ENCODE measurements around the gene TEX264. TPM values are rescaled to one million over a fixed set of nuclear protein-coding genes. Genes with fewer than 3 reads are reported as not detected.
A peak's percentile ranks its signal among the peaks of the same experiment; 100 is the strongest.

Gene TEX264
- polyA plus RNA-seq, 1 donor = 57.3 TPM

DNA sequence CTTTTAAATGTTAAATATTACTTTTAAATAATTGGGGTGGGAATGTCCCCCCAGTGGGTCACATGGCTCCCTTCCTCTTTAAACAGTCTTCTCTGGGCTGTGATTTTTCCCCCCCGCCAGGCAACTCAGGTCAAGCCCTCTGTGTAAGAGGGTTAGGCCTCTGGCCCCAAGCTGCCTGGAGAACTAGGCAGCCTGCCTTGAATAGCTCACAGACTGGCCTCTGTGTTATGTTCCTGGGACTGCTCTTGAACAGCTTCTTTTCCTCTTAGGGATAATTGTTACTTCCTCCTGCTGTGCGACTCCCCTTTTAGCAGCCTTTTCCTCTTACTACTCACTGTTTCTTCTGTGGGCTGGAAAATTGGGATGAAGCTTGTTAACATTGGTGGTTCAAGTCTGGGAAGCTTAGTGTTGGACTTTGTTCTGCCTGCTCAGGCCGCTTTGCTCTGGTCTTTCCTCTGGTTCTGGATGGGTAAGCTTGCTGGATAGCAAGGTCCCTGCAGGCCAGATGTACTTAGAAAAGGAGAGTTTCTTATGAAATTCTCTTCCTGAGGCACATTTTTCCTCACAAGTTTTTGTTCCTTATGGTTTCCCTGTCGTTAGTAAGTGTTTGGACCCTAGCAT lies 2.2 kb downstream of the TEX264 start:
- DNase-seq = no peak

DNA sequence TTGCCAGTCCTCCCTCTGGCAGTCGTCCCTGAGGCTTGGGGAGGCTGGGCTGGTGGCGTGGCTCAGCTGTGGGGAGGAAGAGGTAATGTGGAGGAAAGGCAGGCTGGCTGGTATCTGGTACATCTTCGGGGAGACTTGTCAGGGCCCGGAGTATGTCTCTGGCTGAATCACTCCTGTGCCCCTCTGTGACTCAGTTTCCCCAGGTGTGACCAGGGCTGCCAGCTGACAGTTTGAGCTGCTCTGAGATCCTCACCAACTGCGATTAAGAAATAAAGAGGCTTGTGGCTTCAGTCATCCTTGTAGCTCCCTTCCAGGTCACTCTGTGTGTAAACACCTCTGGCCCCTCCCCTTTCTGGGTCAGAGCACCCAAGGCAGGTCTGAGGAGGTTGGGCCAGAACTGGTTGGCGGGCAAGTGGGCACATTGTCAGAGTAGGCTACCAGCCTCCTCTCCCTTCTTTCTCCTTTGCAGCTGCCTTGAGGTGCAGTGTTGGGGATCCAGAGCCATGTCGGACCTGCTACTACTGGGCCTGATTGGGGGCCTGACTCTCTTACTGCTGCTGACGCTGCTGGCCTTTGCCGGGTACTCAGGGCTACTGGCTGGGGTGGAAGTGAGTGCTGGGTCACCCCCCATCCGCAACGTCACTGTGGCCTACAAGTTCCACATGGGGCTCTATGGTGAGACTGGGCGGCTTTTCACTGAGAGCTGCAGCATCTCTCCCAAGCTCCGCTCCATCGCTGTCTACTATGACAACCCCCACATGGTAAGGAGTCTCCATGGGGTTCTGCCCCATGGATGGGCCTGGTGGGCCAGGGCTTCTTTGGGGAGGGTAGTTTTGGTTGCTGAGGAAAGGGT lies 3.0 kb downstream of the TEX264 start:
- DNase-seq = no peak

DNA sequence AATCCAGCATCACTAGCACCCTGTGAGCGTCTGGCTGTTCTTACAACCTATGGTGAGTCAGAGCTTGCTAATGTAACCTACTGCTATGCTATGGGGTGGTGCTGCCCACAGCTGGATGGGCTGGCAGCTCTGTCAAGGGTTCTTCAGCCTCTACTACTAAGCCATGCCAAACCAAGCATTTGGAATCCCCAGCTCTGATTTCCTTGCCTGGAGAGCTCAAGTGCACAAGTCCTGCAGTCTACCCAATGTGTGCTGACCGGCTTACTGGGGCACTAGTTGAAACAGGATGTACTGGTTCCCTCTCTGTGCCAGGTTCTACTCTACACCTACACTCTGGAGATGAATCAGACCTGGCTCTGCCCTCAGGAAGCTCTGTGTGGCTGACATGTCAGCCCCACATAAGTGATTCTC lies 4.2 kb downstream of the TEX264 start:
- DNase-seq = no peak

DNA sequence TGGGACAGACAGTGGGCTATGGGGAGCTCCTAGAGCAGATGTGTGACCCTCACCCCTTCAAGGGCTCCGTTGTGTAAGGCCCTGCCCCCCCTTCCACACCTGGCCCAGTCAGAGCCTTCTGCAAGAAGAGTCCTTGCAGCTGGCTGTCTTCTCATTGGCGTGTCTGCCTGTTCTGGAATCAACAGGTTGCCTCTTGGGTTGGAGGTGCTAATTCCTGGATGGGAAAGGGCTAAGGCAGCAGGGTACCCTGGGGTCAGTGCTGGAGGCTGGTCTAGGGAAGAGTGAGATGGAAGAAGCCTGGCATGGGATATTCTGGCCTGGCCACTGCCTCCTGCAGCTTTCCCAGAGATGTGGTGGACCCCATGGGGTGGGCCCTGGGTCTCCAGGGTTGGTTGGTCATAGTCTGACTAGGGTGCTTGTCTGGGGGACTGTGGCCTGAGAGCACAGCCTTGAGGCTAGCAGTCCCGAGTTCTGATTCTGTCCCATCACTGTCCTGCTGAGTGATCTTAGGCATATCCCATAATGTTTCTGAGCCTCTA lies 5.1 kb downstream of the TEX264 start:
- DNase-seq = no peak

DNA sequence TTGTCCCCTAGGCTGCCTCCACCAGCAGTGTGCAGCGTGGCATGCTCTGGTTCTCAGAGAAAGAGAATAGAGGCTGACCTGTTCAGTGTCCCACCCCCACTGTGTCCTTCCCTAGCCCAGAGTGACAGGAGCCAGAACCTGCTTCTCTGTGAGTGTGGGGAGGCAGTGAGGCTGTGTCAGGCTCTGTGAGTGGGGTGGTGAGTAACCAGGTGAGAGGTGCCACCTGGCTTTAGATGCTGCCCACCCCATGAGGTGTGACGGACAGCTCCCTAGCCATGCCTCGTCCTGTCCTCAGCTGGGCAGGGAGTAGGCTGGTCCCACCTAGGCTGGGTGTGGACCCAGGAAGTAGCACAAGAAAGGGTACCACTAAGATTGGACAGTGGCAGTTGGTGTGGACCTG lies 6.3 kb downstream of the TEX264 start:
- DNase-seq = no peak

DNA sequence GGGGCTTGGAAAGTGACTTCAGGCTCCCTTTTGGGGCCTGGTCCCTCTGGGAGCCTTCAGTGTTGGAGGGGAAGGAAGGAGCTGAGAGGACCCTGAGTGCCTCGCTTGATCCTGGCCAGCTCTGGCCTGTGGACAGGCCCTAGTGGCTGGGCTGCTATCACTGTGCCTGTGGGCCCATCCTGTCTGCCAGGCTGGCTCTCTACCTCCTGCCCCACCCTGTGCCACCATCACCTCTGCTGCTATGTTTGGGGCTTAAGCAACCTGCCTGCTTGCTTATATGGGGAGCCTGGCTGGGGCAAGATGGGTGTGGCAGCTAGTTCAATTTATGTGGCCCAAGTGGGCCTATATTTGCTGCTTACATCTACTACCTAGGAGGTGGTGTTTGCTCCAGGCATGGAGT lies 7.1 kb downstream of the TEX264 start:
- DNase-seq = no peak

DNA sequence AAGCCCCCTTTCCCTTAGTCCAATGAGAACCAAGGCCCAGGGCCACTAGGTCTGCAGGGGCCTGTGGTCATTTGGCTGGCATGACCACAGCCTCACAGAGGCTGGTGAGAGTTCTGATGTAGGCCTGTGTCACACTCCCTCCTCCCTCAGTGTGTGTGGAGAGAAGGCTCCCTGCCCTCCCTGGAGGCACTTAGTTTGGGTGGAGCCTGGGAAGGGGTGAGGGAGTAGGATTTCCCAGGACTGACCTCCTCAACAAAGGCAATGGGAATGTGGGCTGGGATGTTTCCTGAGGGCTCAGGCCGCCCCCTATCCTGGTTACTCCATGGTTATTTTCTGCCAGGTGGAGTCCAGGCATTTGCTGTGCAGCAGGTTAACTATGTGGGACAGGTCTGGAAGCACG lies 7.6 kb downstream of the TEX264 start:
- no peak for DNase-seq

DNA sequence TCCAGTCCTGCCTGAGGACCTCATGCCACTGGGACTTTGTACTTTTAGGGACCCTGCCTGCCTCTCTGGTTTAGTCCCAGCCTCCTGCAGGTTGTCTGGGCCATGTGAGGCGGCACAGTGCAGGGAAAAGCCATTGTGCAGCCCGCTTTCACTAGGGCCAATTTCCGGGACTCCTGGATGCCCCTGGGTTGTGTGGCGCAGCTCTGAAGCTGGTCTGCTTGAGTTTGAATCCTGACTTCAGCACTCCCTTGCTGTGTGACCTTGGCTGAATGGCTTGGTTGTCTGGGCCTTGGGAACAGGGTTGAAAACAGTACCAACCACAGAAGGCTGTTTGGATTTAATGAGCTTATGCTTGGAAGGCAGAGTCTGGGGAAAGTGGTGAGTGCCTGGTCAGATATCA lies 8.3 kb downstream of the TEX264 start:
- DNase-seq = no peak

DNA sequence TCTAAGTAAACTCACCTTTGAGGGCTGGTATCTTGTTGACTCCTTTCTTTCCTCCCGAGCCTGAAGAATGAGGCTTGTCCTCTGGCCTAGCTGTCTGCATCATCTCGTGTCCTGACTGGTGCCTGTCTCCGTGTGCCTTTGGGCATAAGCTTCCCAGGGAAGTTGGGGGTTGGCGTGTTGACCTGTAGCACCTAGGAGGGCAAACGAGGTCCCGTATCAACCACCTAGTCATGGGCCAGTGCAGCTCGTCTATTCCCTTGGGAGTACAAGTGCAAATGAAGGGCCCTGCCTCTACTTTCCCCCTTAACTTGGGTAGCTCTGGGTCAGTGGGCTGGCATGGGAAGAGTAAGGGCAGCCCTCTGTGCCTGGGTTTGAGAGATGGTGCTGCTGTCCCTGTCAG lies 8.7 kb downstream of the TEX264 start:
- DNase-seq = no peak

DNA sequence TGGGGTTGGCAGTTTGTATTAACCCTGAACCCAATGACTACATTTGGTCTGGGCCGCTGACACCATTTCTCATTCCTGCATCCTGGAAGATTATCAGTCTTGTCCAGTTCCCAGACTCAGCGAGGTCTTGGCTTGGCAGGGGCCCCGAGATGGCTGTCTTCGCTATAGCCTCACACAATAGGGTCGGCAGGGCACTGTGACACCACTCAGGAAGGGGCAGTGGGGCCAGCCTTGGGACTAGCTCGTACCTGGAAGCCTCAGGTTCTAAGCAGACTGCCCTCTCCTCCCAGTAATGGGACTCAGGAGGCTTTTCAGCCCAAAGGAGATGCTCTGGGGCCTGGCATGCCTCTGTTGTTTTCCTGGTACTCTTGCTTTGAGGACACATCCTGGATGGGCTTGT lies 9.1 kb downstream of the TEX264 start:
- no peak for DNase-seq

DNA sequence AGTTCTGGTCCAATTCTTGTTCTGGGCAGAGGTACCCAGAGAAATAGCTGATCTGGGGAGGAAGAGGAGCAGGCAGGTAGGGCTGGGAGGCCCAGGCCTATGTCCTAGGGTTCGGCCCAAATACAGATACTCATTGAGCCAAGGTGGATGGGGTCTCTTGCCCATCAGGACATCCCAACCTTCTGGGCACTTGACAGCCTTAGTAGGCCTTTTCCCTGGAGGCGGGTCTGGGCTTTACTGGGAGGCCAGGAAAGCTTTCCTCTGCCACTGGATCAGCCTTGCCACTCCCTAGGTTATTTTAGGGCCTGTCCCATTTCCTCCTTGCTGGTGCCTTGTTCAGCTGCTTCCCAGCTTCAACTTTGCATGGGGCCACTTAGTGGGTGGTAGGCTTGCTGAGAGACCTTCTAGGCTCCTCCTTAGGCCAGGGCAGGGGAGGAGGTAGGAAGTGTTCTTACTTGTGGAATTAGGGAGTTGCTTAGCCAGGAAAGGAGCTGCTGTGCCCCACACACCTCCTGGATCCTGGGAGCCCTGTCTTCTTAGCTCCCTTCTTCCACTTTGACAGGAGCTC lies 9.7 kb downstream of the TEX264 start:
- DNase-seq = no peak

DNA sequence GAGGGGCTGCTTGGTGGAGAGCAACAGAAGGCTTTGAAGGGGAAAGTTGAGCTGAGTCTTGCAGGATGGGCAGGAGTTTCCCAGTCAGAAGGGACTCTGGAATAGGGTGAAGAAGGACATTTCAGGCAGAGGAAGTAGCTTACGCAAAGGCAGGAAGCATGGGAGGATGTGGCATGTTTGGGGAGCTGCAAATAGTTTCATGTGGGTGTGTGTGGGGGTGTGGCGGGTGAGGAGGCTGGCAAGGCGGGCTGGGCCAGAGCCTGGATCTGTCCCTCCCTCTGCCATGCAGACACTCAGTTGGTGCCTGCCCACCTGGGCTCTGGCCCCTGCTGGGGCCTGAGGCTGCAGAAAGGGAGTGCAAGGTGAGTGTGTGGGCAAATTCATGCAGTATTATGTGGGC lies 10.4 kb downstream of the TEX264 start:
- no peak for DNase-seq

DNA sequence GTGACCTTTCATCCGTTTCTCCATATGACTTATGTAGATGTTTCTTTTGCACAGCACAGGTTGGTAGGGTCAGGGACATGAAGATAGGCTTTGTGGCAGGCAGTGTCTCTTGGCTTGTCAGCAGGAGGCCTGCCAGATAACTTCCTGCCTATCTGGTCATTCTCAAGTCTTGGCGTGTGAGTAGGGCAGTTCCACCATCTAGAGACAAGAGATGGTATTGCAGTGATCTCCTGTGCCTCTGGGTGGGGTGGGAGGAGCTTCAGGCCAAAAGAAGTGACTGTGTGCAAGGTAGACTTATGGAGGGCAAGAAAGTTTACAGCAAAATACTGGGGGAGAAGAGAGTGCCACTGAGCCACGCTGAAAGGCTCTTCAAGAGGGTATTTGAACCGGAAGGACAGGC lies 11.0 kb downstream of the TEX264 start:
- DNase-seq = peak; percentile 73

DNA sequence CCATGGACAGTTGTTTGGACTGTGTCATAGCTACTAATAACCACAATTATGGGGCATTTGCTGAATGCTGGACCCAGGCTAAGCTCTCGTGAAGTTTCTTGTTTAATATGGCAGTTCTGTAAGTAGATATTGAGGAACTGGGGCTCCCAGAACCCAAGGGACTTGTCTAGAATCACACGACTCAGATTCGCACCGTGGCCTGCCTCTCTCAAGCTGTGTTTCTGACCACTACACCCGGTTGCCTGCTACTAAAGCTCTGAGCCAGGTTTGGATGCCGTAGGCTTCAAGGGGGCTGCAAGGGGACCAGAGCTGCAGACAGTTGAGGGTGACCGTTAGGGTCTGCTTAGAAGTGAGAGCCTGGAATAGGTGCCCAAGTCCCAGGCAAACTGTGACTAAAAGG lies 11.5 kb downstream of the TEX264 start:
- no peak for DNase-seq

DNA sequence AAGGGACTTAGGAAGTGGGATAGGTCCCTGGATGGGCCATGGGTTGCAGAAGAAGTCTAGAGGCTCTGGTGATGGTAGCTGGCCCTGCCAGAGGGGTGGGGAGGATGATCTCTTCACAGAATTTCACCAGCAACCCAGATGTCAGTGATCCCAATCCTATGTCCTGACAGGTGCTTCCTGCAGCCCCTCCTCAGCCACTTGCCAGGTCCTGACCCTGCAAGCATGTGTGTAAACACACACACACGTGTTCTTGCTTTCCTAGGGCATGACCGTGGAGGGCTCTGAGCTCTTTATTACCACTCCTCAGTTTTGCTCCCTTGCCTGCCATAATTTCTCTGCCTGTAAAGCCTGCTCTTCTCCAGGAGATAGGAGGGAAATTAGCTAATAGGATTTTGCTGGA lies 12.5 kb downstream of the TEX264 start:
- DNase-seq = no peak

DNA sequence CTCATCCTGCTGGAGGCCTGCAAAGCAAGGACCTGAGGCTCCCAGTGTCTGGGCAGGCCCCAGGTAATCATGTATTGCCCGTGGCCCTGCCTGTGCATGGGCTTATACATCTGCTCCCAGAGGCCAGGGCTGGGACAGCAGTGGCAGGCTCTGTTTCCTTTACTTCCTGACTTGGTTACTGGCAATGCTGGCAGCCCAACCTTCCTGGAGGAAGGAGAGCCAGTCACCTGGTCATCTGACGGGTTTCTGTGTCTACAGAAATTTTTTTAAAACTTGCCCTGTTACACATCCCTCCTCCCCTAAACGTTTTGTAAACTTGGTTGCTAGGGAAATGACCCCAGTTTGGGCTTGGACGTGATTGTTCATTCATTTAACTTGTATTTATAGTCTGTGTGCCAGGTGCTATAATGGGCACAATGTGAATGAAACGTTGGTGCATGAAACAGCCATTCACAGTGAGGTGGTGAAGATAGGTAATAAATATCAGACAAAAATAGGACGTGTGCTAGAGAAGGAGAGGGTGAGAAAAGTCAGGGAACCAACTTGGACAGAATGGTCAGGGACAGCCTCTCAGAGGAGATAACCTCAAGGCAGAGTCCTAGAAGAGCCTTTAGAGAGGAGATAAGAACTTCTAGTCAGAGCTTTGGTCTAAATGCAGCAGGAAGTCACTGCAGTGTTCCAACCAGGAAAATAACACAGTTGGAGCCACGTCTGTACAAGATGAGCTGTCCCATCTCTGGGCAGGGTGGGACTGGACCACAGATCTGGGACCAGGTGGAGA lies 14.1 kb downstream of the TEX264 start:
- no peak for DNase-seq

DNA sequence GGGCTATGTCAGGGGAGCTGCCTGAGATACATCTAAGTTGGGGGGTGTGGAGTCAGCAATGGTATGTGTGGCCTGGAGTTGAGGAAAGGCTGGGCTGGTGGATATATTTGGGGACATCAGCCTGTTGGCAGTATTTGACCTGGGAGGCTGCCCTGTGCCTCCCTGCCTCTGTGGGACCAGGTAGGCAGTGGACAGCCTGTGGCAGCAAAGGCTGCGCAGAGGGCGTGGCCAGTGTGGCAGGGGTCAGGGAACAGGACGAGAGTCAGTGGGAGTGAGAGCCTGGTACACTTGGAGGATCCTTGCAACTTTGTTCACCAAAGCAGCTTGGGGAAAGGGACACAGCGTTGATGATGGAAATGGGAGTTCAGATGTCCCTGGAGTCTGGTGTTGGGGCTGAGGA lies 15.0 kb downstream of the TEX264 start:
- DNase-seq = no peak

DNA sequence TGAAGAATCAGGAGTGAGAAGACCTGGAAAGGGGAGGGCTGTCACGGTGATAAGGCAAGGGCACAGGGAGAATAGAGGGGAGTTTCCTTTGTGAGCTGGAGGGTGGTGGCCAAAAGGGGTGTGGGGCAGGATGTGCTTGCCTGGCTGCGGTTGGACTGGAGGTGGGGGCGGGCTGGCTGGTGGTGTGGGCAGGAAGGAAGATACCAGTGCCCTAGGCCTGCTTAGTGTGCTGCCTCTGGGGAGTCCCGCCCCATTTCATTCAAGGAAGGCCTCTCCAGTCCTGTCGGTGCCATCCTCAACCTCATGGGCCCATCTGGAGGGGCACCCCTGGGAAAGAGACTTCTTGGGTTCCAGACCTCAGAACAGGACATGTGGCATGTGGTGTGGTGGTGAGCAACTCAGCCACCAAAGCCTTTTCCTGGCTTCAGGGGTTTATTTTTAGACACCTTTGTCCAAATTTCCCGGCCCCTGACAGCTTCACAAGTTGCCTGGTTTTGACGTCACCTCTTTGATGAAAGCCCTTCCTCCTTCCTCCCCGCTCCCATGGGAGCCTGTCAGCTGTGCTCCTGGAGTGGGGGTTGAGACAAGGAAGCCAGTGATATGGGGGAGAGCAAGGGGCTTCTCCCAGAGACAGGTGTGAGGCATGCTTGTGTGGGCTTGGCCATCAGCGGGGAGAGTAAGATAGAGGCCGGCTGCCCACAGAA lies 15.6 kb downstream of the TEX264 start:
- no peak for DNase-seq

DNA sequence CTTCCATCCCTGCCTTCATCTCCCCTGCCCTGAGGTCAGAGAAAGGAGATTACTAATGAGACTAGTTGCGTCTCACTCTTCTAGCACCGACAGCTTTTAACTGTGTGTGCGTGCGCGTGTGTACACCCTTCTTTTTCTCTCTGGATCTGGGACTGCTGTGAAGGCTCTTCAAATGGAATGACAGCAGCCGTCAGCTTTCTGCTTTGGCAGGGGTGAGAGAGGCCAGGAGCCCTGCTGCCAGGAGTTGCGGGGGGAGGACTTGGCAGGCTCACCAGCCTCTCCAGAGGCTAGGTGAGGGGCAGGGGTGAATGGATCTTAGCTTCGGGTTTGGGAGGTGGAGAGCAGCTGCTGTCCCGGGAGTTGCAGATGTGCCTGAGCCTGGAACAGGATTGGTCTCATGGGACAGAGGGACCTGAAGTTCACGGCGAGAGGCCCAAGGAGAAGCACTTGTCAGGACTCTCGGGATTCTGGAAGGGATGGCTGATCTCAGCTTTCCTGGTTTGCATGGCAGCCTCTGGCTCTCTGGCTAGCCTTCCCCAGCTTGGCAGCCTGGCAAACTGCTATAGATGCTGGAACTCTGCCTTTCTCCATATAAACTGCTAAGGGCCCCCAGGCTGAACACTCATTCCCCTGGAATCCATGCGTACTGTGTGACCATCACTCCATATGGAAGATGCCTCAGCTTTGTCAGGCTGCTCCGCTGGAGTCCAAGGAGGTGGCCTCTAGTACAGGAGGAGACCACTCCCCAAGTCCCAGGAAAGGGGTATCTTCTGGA lies 16.6 kb downstream of the TEX264 start:
- no peak for DNase-seq

DNA sequence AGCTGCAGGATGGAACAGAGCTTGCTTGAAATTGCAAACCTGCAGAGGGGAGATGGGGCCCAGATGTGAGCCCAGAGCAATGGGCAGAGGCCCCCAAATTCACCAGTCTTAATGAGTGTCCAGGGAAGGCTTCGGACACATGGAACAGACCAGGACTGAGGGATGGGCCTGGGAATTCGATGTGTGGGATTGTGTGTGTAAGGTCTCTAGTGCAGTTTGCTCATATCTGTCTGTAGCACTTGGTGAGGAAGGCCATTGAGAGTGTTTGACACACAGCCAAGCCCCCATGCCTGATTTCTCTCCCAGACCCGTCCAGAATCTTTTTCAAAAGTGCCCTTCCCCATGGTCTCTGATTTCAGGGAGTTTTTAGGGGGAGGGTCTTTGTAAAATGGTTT lies 17.2 kb downstream of the TEX264 start:
- DNase-seq = no peak

DNA sequence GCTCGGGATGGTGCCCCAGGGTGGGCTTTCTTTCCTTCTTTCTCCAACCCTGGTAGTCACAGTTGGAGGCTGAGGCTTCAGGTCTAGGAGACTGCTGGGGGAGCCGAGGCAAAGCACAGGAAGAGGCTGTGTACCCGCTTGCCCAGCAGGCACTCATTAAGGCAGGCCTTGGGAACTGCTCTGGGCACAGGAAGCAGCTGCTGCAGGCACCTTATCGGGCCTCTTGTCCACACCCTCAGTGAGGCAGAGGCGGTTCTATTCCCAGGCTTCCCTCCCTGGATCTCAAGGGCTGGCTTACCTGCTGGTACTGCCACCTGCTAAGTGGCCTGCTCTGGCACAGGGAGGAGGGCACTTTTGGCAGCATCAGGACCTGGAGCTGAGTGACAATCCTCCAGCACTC lies 20.0 kb downstream of the TEX264 start:
- no peak for DNase-seq
